ENCODE data around the gene DCAKD. TPM values are rescaled to one million over a fixed set of nuclear protein-coding genes. Genes with fewer than 3 reads are reported as not detected.

The DCAKD gene
- total and polyA plus RNA-seq, 12 donors: 21.1 to 46.2 (median 31.9) TPM

- 41 to 44% methylated on average over 10 of the region's 10 CpGs for WGBS, 2 donors
- Histone ChIP-seq H3K9me3 (no peaks in the 10 kb centered on the region), H3K4me3 (no peak overlapping the region), H3K4me1 (no peaks in the 10 kb centered on the region), H3K27me3 (peaks cover 0 to 4% (median 0%) of the 10 kb centered on the region in 7 donors), H3K36me3 (no peaks in the 10 kb centered on the region), H3K27ac (no peak overlapping the region)
- DNase-seq (no peak), ATAC-seq (no peak)
- no peak for TF ChIP-seq CTCF (IDR thresholded peaks at IDR 0.05)
- intact Hi-C loops (cut with DNase I): no loop called here
Observed at GRCh38 chr17:45006927-45007461, 44.4 kb downstream of the DCAKD start.

GRCh38 chr17:45005700-45006099 is 45.7 kb downstream of the DCAKD start:
- H3K36me3 ChIP-seq: no peaks in the 10 kb centered on the region
- peaks cover 0 to 4% (median 0%) of the 10 kb centered on the region in 7 donors for H3K27me3 ChIP-seq
- intact Hi-C loops (cut with DNase I): no loop called here
- 84 to 86% methylated on average over 2 of the region's 2 CpGs for WGBS, 2 donors
- no peaks in the 10 kb centered on the region for H3K4me1 ChIP-seq
- DNase-seq: no peak
- H3K4me3 ChIP-seq: no peak overlapping the region
- no peaks in the 10 kb centered on the region for H3K9me3 ChIP-seq
- no peak for TF ChIP-seq CTCF (IDR thresholded peaks at IDR 0.05)
- no peak overlapping the region for H3K27ac ChIP-seq
- no peak for ATAC-seq

GRCh38 chr17:45004388-45004787 is 47.0 kb downstream of the DCAKD start:
- Histone ChIP-seq H3K27me3 (peaks cover 0 to 4% (median 0%) of the 10 kb centered on the region in 7 donors), H3K9me3 (peaks cover 0 to 6% (median 0%) of the 10 kb centered on the region in 11 donors), H3K27ac (no peak overlapping the region), H3K4me3 (no peak overlapping the region), H3K36me3 (no peaks in the 10 kb centered on the region), H3K4me1 (no peaks in the 10 kb centered on the region)
- WGBS, 2 donors: 87 to 89% methylated on average over 3 of the region's 3 CpGs
- DNase-seq (no peak), ATAC-seq (no peak)
- intact Hi-C loops (cut with DNase I): loop anchor here in 1 of 10 donors (5.0 kb wide), 1 partner anchor 77 kb away; no protein-coding TSS in a partner anchor
- TF ChIP-seq CTCF (IDR thresholded peaks at IDR 0.05): no peak

- intact Hi-C loops (cut with DNase I): loop anchor here in 1 of 10 donors (5.0 kb wide), 1 partner anchor 77 kb away; no protein-coding TSS in a partner anchor
- 59 to 67% methylated on average over 8 of the region's 8 CpGs for WGBS, 2 donors
- TF ChIP-seq CTCF (IDR thresholded peaks at IDR 0.05): no peak
- peaks cover 0 to 10% (median 0%) of the 10 kb centered on the region in 11 donors for H3K9me3 ChIP-seq
- H3K27ac ChIP-seq: no peak overlapping the region
- H3K4me3 ChIP-seq: no peak overlapping the region
- no peaks in the 10 kb centered on the region for H3K36me3 ChIP-seq
- no peaks in the 10 kb centered on the region for H3K4me1 ChIP-seq
- peaks cover 0 to 4% (median 0%) of the 10 kb centered on the region in 7 donors for H3K27me3 ChIP-seq
- no peak for DNase-seq
- ATAC-seq: no peak
Observed at GRCh38 chr17:45003877-45004276, 47.6 kb downstream of the DCAKD start.
